GM18508 (cell line): ENCODE results near the gene CAPN15.

ENCODE experiments used
- ATAC-seq: cut with Tn5 transposase; IDR thresholded peaks from one replicate; pipeline ENCODE4 v1.9.1; 2021; ENCODE audit warnings: moderate number of reproducible peaks; ENCODE audit not compliant: insufficient read depth, unreplicated experiment

The CAPN15 gene

DNA sequence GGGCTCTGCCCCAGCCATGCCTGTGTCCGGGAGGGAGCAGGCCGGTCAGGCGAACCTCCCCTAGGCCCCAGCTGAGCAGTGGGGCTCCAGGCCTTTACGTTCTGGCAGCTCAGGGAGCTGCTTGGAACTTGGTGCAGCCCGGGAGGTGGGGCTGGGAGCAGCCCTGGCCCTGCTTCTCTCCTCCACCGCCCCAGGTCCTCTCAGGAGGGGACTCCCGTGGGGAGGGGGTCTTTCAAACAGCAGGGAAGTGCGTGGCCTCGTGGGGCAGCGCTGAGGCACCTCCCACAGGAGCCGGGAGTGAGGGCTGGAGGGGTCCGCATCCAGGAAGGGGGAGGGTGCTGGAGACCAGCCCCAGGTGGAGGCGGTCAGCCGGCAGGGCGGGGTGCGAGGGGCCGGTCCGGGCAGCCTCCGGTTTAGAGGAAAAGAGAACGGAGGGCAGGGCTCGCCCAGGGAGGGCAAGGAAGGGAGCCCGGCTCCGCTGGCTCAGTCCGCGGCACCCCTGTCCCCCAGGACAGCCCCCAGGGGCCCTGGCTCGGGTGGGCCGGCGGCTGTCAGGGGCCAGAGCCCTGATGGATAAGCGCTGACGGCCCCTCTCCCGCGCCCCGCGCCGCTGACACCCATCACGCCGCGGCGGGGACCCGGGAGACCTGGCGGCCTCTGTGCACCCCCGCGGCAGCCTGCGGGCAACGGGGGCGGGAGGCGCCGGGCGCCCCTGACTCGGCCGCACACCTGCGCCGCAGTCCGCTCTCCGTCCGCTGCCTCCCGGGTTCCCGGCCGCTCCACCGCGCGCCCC, 32.1 kb downstream of the CAPN15 start:
- ATAC-seq: no peak

DNA sequence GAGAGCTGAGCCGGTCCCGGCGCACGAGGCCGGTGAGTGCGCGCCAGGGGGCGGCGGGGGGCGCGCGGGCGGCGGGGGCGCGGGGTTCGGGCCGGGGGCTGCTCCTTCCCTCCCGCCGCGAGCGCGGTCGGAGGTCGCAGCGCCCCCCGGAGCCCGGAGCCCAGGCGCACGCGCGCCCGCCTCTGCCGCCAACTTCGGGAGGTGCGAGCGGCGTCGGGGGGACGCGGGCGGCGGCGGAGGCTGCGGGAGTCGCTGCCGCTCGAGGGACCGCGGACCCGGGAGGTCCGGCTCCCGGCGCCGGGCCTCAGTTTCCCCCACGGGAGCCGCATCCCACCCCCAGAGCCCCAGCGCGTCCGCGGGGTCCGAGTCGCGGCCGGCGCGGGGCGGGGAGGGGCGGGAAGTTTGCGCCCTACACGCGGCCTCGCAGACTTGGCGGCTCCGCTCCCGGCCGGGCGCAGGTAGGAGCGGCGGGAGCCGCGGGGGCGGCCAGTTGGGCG, 32.7 kb downstream of the CAPN15 start, which contains the start of gene PRR35:
Gene PRR35, plus strand, starts transcription at position 191 of the 497 bp plus-strand sequence. CDS start 2,901 bp downstream, outside the sequence.
- no peak for ATAC-seq

DNA sequence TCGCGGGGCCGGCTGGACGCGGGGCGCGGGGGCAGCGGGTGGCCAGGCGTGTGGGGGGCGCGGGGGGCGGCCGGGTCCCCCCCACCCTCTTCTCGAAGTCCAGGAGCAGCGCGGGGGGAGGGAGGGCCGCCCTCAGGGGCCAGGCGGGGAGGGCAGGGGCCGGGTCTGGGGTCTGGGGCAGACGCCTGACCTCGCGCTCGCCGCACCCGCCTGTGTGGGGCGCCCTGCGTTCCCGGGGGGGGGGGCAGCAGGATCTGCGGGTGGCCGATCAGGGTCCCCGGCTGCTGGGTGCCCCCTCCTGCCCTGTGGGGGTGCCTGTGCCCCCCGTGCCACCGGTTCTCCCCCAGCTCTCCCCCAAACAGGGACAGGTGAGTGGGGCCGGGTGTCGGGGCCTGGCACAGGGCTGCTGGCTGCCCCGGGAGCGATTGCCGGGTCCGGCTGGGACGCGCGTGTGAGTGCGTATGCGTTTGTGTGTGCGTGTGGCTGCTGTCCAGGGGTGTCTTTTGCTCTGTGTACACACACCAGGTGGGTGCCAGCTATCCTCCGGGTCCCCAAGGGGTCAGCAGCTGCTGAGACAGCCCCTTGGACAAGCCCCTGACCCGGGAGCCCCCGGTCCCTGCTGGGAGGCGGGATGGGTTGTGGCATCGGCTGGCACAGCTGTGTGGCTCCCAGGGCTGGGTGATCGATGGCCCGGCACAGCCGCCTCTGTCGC, 33.3 kb downstream of the CAPN15 start:
- no peak for ATAC-seq

DNA sequence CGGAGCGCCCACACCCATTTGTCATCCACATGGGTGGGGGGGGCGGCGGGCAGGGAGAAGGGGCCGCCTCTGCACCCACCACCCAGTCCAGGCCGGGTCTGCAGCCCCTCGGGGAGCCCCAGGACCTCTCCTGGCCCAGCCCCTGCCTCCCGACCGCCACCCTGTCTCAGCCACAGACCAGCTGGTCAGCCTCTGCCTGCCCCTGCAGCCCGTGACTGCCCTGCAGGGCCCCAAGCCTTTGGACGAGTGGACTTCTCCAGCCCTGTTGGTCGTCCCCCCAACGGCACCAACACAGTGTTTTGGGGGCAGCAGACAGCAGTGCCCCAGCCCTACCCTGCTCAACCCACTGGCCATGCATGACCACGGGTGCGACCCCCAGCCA, 33.9 kb downstream of the CAPN15 start:
- no peak for ATAC-seq

DNA sequence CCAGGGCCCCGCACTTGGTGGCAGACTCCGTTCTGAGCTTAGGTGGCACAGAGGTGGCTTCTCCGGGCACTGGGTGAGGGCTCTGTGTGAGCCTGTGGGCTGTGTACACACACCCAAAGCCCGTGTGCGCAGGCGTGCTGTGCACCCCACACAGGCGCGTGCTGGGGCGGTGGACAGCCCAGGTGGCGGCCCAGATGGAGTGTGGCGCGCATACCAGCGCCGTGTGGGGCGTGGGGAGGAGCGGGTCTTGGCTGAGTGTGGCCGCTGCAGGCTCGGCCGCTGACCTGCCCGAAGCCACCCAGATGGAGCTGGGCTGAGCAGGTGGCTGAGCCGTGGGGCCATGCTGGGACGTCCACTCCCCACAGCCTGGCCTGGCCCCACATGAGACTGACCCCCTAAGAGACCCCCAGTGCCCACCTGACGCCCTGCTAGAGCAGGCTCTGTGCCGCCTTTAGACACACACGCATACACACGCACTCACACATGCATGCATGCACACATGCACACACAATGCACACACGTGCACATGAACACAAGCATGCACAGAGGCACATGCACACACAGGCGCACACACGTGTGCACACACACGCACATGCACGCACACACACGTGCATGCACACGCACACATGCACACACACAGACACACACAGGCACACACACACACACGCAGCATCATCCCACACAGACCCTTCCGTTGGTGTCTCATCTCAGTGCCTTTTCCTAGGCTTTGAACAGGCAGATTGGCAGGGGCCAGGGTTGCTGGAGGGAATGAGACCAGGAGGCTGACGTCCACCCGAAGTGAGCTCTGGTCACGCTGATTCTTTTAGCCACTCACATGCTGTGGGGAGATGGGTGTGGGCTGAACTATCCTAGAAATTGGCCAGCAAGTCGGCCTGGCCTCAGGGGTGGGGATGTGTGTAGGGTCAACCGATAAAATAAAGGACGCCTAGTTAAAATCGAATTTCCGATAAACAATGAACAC, 34.7 kb downstream of the CAPN15 start:
- ATAC-seq: no peak

DNA sequence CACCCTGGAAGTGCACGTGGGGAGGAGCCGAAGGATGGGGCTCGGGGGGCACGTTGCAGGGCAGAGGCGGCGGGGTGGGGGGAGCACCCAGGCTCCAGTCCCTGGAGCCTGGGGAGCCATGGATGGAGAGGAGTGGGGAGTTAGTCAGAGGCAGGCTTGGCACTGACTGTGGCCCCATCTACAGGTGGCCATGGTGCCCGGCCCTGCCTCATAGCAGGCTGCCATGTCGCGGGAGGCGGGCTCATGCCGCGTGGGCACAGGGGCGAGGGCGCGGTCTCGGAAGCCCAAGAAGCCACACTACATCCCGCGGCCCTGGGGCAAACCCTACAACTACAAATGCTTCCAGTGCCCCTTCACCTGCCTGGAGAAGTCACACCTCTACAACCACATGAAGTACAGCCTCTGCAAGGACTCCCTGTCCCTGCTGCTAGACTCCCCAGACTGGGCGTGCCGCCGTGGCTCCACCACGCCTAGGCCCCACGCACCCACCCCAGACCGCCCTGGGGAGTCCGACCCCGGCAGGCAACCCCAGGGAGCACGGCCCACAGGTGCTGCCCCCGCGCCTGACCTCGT, 35.6 kb downstream of the CAPN15 start:
- no peak for ATAC-seq

DNA sequence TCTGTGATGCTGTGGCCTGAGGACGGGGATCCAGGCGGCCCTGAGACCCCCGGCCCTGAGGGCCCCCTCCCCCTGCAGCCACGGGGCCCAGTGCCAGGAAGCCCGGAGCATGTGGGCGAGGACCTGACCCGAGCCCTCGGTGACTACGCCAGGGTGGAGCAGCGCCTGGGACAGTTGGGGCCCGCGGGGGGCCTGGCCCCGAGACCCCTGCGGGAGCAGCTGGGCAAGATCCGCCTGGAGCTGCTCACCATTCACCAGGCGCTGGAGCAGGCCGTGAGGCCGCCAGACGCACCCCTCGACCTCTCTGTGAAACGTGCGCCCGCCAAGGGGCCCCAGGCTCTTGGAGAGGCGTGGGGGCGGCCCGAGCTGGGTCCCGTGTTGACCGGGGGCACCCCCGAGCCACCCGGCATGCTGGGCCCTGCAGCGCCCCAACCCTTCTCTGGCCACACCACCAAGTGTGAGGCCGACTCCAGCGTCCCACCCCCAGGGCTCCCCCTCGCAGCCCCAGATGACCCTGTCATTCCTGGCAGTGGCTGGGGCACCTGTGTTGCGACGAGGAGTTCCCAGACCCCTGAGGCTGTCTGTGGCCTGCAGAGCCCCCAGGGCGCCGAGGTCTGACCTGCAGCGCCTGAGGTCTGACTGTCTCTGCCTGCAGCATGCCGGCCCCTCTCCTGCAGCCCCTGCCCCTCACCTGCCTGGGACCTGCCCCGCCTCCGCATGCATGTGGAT, 37.3 kb downstream of the CAPN15 start:
- ATAC-seq: no peak

DNA sequence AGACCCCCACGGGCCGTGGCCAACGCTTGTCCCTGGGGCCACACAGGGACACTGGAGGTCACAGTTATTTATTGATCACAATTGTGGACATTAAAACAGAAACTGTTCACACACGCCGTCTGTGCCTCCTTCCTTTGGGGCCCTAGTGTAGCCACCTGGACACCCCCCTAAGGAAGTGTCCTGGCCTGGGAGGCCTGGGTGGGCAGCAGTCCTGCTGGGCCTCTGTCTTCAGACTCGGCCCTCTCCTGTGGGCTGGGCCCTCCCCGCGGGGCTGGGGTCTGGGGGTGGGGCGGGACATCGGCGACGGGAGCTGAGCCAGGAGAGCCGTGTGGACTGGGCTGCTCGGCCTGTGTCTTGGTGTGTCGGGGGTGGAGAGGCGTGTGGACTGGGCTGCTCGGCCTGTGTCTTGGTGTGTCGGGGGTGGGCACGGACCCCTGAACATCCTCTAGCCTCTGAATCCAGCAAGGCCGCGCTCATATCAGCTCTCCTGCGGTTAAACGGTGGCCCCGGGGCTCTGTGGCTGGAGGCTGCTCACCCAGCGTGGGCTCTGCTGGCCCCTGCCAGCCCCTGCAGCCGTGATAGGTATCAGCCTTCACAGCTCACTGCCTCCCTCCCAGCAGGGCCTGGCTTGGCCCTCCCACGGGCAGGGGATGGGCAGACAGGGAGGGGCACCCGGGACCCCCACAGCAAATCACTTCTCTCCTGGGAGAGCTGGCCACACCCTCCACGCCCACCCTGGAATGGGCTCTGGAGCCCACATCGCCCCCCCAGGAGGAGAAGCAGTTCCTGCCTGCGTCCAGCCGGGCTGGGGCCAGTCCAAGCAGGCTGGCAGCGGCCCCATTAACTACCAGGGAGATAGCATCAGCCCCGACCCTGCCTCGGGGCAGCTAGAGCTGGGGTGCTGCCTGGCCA, 38.2 kb downstream of the CAPN15 start:
- no peak for ATAC-seq

DNA sequence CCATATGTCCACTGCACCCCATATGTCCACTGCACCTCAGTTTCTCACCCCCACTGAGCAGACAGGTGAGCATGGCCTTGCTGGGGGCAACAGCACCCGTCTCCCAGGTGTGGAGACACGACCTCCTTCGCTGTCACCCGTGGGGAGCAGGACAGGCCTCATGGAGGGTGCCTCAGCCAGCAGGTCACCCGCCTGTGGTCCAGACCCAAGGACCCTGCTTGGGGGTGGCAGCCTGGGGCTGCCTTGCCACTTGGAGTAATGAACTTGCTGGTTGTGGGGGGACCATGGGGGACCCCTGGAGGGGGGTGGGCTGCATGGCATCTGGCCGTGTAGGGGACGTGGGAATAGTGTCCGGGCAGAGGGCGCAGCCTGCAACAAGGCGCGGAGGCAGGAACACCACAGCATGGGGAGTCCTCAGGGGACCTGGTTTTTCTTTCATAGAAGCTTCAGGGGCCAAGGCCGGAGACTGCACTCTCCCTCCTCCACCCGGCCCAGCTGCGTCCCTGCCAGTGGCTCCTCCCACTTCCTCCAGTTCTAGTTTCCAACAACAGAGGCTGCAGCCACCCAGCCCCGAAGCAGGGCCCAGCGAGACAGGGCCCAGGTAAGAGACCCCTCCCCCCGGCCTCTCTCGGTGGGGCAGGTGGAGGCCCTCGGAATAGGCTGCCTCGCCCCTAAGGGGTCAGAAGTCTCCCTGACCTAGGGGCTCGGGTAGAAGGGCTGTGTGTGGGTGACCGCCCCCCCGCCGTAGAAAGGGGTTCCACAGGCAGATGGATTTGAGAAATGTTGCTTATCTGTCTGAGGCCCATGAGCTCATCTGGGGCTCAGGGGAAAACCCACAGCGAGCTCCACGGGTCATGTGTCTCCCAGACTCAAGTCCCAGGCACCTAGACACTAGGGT, 39.2 kb downstream of the CAPN15 start, which contains the start of gene NHLRC4:
Gene NHLRC4, plus strand, starts transcription at position 531 of the 898 bp plus-strand sequence. CDS start 1,043 bp downstream, outside the sequence.
- no peak for ATAC-seq

DNA sequence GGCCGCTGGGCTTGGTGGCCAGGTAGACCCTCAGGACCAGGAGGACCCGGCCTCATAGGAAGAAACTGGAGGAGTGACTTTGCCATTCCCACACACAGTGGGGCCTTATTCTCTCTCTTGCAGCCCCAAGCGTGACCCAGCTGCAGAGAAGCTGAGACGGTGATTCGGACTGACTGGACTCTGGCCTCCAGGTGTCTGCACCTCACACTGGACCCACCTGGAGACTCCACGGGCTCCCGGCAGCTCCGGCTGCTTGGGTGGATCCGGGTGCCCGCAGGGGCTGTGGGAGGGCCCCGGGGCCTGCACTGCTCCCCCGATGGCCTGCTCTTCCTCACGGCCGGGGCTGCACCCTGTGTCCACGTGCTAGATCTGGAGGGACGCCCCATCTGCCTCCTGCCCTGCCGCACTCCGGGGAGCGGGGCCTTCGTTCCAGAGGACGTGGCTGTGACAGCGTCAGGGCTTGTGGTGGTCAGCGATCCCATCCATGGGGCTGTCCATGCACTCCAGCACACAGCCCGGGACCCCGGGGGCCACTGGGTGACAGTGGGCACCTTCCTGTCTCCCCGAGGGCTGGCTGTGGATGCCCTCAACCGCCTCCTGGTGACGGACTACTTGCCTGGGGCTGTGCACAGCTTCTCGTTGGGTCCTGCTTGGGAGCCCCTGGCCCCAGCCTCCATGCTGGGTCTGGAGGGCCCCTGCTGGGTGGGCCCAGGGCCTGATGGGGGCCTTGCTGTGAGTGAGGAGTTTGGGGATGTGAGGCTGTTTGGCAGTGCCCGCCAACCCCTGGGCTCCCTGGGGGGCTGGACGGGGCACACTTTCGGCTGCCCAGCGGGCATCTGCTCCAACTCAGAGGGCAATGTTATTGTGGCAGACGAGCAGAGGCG, 40.1 kb downstream of the CAPN15 start:
- no peak for ATAC-seq

DNA sequence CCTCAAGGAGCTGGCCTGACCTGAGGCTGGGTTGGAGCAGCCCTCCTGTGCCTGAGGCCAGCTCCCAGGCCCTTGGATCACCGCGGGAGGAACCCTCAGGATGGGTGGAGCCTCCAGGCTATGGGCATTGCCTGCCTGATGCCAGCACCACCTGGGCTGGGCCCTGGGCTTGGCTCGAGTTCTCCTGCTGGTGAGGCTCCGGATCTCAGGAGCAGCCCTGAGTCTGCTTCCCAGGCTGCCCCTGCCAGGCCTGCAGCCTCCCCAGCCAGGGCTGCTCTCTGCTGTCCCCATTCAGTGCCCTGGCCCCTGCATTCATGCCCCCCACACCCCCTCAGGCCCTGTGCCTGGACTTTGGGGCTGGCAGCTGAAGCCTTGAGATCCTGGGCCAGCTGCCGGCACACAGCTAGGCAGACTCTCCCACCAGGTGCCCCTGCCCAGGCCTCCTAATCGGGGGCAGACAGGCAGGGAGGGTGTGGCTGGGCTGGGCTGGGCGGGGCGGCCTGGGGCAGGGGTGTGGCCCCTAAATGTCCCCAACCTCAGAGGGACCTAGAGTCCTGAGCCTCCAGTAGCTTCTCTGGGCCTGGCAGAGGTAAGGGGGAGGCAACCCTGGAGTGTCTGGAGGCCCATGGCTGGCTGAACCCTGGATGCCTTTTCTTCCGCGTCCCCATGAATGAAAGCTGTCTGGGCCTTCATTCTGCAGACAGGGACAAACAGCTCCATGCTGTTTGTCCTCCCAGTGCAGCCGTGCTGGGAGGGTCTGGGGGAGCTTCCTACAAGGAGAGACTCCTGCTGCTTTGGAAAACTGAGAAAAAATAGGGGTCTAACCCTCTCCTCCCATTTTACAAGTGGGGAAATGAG, 41.1 kb downstream of the CAPN15 start:
- ATAC-seq: no peak

DNA sequence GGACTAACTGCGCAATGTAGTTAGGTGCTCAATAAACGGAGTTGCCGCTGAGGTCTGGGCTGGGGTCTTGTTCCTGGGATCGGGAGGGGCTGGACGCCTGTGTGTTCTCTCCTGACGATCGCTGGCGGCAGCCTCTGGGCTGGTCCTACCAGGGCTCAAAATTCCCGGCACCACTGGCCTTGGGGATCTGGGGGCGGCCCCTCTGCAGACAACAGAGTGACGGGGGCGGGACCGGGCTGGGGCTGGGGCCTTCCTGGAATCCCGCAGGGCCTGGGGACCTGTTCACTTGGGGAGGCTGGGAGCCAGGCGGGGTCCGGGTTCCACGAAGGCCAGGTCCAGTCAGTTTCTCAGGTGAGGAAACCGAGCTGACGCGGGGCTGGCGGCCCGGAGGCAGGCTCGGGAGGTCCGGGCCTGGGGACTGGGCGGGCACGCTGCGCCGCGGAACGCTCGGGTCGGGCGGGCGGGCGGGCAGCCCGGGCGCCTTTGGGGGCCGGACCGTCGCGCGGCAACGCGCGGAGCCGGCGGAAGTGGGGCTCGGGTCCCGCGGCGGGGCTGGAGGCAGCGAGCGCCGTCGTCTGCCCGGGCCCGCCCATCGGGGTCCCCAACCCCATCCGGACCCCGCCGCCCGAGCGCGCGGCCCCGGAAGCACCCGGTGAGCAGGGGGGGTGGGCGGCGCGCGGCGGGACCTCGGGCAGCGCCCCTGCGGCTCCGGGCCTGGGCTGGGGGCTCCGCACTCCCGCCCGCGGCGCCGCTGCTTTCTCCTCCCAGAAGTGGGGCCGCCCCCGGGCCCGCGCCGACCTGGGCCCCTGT, 42.1 kb downstream of the CAPN15 start, which contains the start of gene PIGQ:
Gene PIGQ, plus strand, starts transcription at position 524 of the 810 bp plus-strand sequence. CDS start 4,107 bp downstream, outside the sequence.
- ATAC-seq: no peak

DNA sequence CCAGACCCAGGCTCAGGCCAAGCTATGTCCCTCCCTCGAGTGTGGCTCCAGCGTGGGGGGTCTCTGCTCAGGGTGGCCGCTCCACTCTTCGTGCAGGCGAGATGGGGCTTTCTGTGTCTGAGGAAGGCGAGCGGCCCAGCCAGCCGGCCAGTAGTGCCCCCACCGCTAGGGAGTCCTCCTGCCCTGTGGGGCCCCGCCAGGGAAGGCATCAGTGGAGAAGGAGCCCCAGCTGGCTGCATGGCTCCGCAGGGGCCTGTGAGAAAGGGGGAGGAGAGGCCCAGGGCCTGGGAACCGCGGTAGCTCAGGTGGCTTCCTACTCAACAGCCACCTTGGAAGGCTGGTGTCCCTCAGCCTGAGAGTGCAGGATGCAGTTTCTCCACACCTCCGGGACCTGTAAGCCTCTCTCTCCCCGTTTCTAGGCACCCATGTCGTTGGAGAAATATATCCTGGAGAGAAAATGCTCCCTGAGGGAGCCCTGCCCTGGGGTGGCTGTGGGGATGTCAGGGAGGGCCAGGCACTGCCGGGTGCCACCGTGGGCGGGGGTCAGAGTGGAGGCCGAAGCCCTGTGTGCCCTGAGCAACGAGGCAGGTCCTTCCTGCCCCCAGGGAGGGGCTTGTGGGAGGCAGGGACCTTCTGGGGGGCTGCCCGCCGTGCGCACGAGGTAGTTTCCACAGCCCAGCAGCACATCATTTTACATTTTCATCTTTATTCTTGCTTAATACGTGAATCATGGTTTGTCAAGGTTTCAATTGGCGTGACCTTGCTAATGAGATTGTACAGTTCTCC, 45.5 kb downstream of the CAPN15 start:
- ATAC-seq: no peak
